H1 (cell line): ENCODE results near the gene ACVRL1. TPM values are rescaled to one million over a fixed set of nuclear protein-coding genes. Genes with fewer than 3 reads are reported as not detected.

Experiments
- ATF2 ChIP-seq: IDR thresholded peaks from 2 replicates; pipeline ENCODE4 v1.6.1; 2012; ENCODE audit warnings: low read length, inconsistent platforms
- BACH1 ChIP-seq: IDR thresholded peaks from 2 replicates; pipeline ENCODE4 v1.6.1; 2012; ENCODE audit warnings: low read length, improper control_type of control experiment
- BRCA1 ChIP-seq: IDR thresholded peaks from 2 replicates; pipeline ENCODE4 v1.6.1; 2012; ENCODE audit warnings: low read depth, low read length, improper control_type of control experiment
- CBX5 ChIP-seq: fragments of 300-800, 300-1000 bp; sonication (generic); IDR thresholded peaks from 2 replicates; pipeline ENCODE4 v1.7.1; 2016; ENCODE audit warnings: antibody characterized with exemption, low read length, low read depth
- CBX8 ChIP-seq: fragments of 300-800, 300-1000 bp; sonication (generic); IDR thresholded peaks from 2 replicates; pipeline ENCODE4 v1.7.1; 2016; ENCODE audit warnings: low read depth, low read length, borderline replicate concordance
- EZH2 ChIP-seq: fragments of 200-600 bp; sonication (generic); IDR thresholded peaks from 2 replicates; pipeline ENCODE4 v1.7.1; 2012; ENCODE audit warnings: low read depth, mild to moderate bottlenecking, moderate library complexity, low read length, inconsistent platforms; ENCODE audit not compliant: severe bottlenecking
- FOSL1 ChIP-seq: IDR thresholded peaks from 2 replicates; pipeline ENCODE4 v1.6.1; 2011; ENCODE audit warnings: mild to moderate bottlenecking, low read depth, low read length, moderate library complexity; ENCODE audit not compliant: insufficient read depth
- TCF12 ChIP-seq: IDR thresholded peaks from 2 replicates; pipeline ENCODE4 v1.6.1; 2011; ENCODE audit warnings: low read depth, mild to moderate bottlenecking, low read length
- polyA plus RNA-seq, 7 experiments: library from polyadenylated mRNA; depleted of rRNA in 3 of 7; stranded (reverse) in 5 of 7; unstranded in 2 of 7; fragments of >200 nt in 5 of 7; fragments of 200-250 nt in 2 of 7; gene quantifications; 1 replicate in 5 of 7; 2 replicates in 1 of 7; 4 replicates in 1 of 7; pipeline versions ENCODE4 v1.2.1 to v1.2.3, GENCODE V29; 2011 to 2013; ENCODE audit warnings: missing spikeins in 2 of 7, mixed read lengths in 2 of 7
- total RNA-seq: library from RNA; stranded (reverse); fragmentation: NEBNext Ultra II Directional; extraction: Animal tissue kit (Norgen Biotek cat#: 25700); gene quantifications from 2 replicates; pipeline ENCODE4 v1.2.1, GENCODE V29; 2021

ACVRL1 gene
- total and polyA plus RNA-seq, 2 of the 8 experiments (the other 6 are each of a cell fraction or from before 2014, with no cell fraction given): 0.09 to 0.35 TPM

- TF ChIP-seq ATF2 (no peak), TCF12 (no peak), CBX8 (no peak), CBX5 (no peak), FOSL1 (no peak), EZH2 (no peak), BRCA1 (no peak), BACH1 (no peak)
- TF ChIP-seq, all 59 proteins: peak for 0
Observed at GRCh38 chr12:51955702-51956101, 48.4 kb downstream of the ACVRL1 start (continued).
